HEK293 (cell line): ENCODE measurements around the gene FYTTD1.
A peak's percentile ranks its signal among the peaks of the same experiment; 100 is the strongest.

Source experiments
- CTCF ChIA-PET: fragments of 350-600 bp; formaldehyde crosslinking; extraction: SDS; loops from one replicate; lab custom pipeline; 2021; ENCODE audit warnings: antibody characterized with exemption; lab: Yijun Ruan, JAX
- POLR2A ChIA-PET: fragments of 300-600 bp; formaldehyde crosslinking; extraction: SDS; loops from one replicate; lab custom pipeline; 2020; ENCODE audit warnings: antibody characterized with exemption, inconsistent platforms; lab: Yijun Ruan, JAX
- H3K27ac ChIP-seq: fragments of 200-500 bp; sonication (Bioruptor generic); 2 replicates; pipeline ENCODE4 v1.5.1; 2014; ENCODE audit warnings: low read depth, low read length, control low read depth, inconsistent platforms; ENCODE audit errors: extremely low read depth
- H3K36me3 ChIP-seq, 2 experiments: fragments of 200-500 bp in 1 of 2; sonication (Bioruptor generic) in 1 of 2; 1 replicate in 1 of 2; 2 replicates in 1 of 2; pipeline ENCODE4 v1.5.1; 2014 to 2017; ENCODE audit warnings: inconsistent platforms in 2 of 2, low read length in 2 of 2; ENCODE audit not compliant: control insufficient read depth in 2 of 2, insufficient read depth in 1 of 2
- H3K4me1 ChIP-seq: fragments of 200-500 bp; sonication (Bioruptor generic); 2 replicates; pipeline ENCODE4 v1.5.1; 2014; ENCODE audit warnings: mild to moderate bottlenecking, low read length, inconsistent platforms; ENCODE audit not compliant: control insufficient read depth, insufficient read depth
- H3K4me3 ChIP-seq: 2 replicates; pipeline ENCODE4 v1.5.1; 2011; ENCODE audit warnings: low read depth, mild to moderate bottlenecking, control low read depth, low read length, moderate library complexity
- H3K9me3 ChIP-seq: fragments of 200-500 bp; sonication (Bioruptor generic); 2 replicates; pipeline ENCODE4 v1.5.1; 2014; ENCODE audit warnings: low read depth, low read length, inconsistent platforms; ENCODE audit not compliant: control insufficient read depth, insufficient read depth
- FEZF1 ChIP-seq: fragments of 450-650 bp; formaldehyde crosslinking; IDR thresholded peaks from 2 replicates; pipeline ENCODE4 v1.5.1; 2016; ENCODE audit warnings: missing biosample characterization, missing genetic modification characterization
- GLI2 ChIP-seq: fragments of 450-650 bp; formaldehyde crosslinking; IDR thresholded peaks from 2 replicates; pipeline ENCODE4; 2017; ENCODE audit warnings: missing biosample characterization, missing genetic modification characterization, low read depth, borderline replicate concordance
- OSR2 ChIP-seq: fragments of 450-650 bp; formaldehyde crosslinking; IDR thresholded peaks from 2 replicates; pipeline ENCODE4 v1.5.1; 2016; ENCODE audit warnings: missing biosample characterization, missing genetic modification characterization
- SALL2 ChIP-seq: fragments of 450-650 bp; formaldehyde crosslinking; IDR thresholded peaks from 2 replicates; pipeline ENCODE4 v1.5.0; 2017; ENCODE audit warnings: missing biosample characterization, mild to moderate bottlenecking, missing genetic modification characterization, borderline replicate concordance
- TCF7L2 ChIP-seq: IDR thresholded peaks from 2 replicates; pipeline ENCODE4 v1.6.1; 2011; ENCODE audit warnings: low read depth, mild to moderate bottlenecking, inconsistent platforms, low read length, moderate library complexity, borderline replicate concordance
- ZFP3 ChIP-seq: fragments of 450-650 bp; formaldehyde crosslinking; IDR thresholded peaks from 2 replicates; pipeline ENCODE4 v1.5.1; 2016; ENCODE audit warnings: low read depth, missing biosample characterization, missing genetic modification characterization
- ZNF146 ChIP-seq: fragments of 450-650 bp; formaldehyde crosslinking; IDR thresholded peaks from 2 replicates; pipeline ENCODE4 v1.5.1; 2016; ENCODE audit warnings: missing biosample characterization, missing genetic modification characterization
- ZNF184 ChIP-seq: fragments of 450-650 bp; IDR thresholded peaks from 2 replicates; pipeline ENCODE4 v1.5.1; 2018; ENCODE audit warnings: missing biosample characterization, mild to moderate bottlenecking, missing genetic modification characterization
- ZNF311 ChIP-seq: fragments of 450-650 bp; formaldehyde crosslinking; IDR thresholded peaks from 2 replicates; pipeline ENCODE4 v1.5.1; 2017; ENCODE audit warnings: missing biosample characterization, missing genetic modification characterization, borderline replicate concordance
- ZNF394 ChIP-seq: fragments of 450-650 bp; formaldehyde crosslinking; IDR thresholded peaks from 2 replicates; pipeline ENCODE4 v1.5.1; 2016; ENCODE audit warnings: missing biosample characterization, missing genetic modification characterization, mild to moderate bottlenecking, moderate library complexity, borderline replicate concordance
- ZNF530 ChIP-seq: fragments of 450-650 bp; formaldehyde crosslinking; IDR thresholded peaks from 2 replicates; pipeline ENCODE4 v1.5.1; 2016; ENCODE audit warnings: low read depth, missing biosample characterization, missing genetic modification characterization
- ZNF624 ChIP-seq: fragments of 450-650 bp; formaldehyde crosslinking; IDR thresholded peaks from 2 replicates; pipeline ENCODE4 v1.5.1; 2017; ENCODE audit warnings: missing biosample characterization, missing genetic modification characterization
- ZNF658 ChIP-seq: fragments of 450-650 bp; formaldehyde crosslinking; IDR thresholded peaks from 2 replicates; pipeline ENCODE4; 2016; ENCODE audit warnings: missing biosample characterization, missing genetic modification characterization
- ZNF670 ChIP-seq: fragments of 450-650 bp; formaldehyde crosslinking; IDR thresholded peaks from 2 replicates; pipeline ENCODE4 v1.5.1; 2016; ENCODE audit warnings: missing biosample characterization, missing genetic modification characterization, low read depth
- ZNF776 ChIP-seq: fragments of 450-650 bp; formaldehyde crosslinking; IDR thresholded peaks from 2 replicates; pipeline ENCODE4 v1.5.0; 2017; ENCODE audit warnings: missing biosample characterization, missing genetic modification characterization, borderline replicate concordance
- TF ChIP-seq, protein P1 (sequence below): fragments of 450-650 bp; formaldehyde crosslinking; IDR thresholded peaks from 2 replicates; pipeline ENCODE4; 2016; ENCODE audit warnings: missing biosample characterization, missing genetic modification characterization
- TF ChIP-seq, protein P2 (sequence below): fragments of 450-650 bp; formaldehyde crosslinking; IDR thresholded peaks from 2 replicates; pipeline ENCODE4 v1.5.1; 2016; ENCODE audit warnings: missing biosample characterization, missing genetic modification characterization
- TF ChIP-seq, protein P3 (sequence below): fragments of 450-650 bp; formaldehyde crosslinking; IDR thresholded peaks from 2 replicates; pipeline ENCODE4 v1.5.1; 2016; ENCODE audit warnings: missing biosample characterization, missing genetic modification characterization
- TF ChIP-seq, protein P4 (sequence below): fragments of 450-650 bp; formaldehyde crosslinking; IDR thresholded peaks from 2 replicates; pipeline ENCODE4 v1.5.1; 2016; ENCODE audit warnings: missing biosample characterization, missing genetic modification characterization, borderline replicate concordance

The FYTTD1 gene

DNA sequence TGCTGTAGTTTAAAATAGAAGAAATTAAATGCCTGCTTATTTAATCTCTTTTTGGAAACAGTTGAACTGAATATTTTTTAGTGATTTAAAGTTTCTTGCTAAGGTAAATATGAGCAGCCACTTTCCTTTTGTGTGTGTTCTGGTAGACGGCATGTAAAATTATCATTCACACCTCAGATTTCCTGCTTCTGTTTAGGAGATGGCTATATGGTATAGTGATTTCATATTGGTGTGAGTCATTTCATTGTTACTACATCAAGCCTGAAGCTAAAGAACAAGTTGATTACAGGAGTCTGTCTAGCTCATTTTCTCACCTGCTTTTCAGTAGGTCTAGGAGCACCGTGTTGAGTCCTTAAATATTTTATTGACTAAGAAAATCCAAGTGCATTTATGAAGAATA, 43.6 kb downstream of the FYTTD1 start (continued):
- TF ChIP-seq ZNF184 (tag by site-specific recombination) = no peak
- TF ChIP-seq TCF7L2 = no peak
- TF ChIP-seq OSR2 (tag by site-specific recombination) = peak; percentile 84
- TF ChIP-seq ZNF530 (tag by site-specific recombination) = no peak
- TF ChIP-seq, all 188 proteins: peak for 6

DNA sequence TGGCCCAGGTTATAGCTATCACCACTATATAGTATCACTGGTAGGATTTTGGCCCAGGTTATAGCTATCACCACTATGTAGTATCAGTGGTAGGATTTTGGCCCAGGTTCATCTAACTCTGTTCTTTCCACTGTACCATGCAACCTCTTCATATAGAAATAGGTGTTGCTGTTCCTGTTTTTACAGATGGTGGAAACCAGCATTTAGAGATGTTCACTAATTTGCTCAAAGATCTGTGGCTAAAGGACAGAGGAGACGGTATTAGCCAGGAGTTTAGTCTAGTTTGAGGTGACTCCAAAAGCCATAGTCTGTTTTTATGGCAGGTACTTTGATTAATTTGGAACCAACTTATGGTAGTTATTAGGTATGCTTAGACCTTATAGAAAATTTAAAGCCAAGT, 44.4 kb downstream of the FYTTD1 start:
- CTCF ChIA-PET = no interaction called here
- TF ChIP-seq ZNF658 (tag by site-specific recombination) (no peak), ZNF394 (tag by site-specific recombination) (no peak), GLI2 (tag by site-specific recombination) (no peak), ZNF776 (tag by site-specific recombination) (no peak), ZNF311 (tag by site-specific recombination) (no peak), ZNF624 (no peak), ZFP3 (tag by site-specific recombination) (no peak)
- TF ChIP-seq, protein P1, sequence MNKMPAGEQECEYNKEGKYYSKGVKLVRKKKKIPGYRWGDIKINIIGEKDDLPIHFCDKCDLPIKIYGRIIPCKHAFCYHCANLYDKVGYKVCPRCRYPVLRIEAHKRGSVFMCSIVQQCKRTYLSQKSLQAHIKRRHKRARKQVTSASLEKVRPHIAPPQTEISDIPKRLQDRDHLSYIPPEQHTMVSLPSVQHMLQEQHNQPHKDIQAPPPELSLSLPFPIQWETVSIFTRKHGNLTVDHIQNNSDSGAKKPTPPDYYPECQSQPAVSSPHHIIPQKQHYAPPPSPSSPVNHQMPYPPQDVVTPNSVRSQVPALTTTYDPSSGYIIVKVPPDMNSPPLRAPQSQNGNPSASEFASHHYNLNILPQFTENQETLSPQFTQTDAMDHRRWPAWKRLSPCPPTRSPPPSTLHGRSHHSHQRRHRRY (tag by site-specific recombination) = no peak
- TF ChIP-seq, protein P2, sequence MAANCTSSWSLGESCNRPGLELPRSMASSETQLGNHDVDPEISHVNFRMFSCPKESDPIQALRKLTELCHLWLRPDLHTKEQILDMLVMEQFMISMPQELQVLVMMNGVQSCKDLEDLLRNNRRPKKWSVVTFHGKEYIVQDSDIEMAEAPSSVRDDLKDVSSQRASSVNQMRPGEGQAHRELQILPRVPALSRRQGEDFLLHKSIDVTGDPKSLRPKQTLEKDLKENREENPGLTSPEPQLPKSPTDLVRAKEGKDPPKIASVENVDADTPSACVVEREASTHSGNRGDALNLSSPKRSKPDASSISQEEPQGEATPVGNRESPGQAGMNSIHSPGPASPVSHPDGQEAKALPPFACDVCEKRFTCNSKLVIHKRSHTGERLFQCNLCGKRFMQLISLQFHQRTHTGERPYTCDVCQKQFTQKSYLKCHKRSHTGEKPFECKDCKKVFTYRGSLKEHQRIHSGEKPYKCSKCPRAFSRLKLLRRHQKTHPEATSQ (tag by site-specific recombination) = no peak
- TF ChIP-seq, protein P3, sequence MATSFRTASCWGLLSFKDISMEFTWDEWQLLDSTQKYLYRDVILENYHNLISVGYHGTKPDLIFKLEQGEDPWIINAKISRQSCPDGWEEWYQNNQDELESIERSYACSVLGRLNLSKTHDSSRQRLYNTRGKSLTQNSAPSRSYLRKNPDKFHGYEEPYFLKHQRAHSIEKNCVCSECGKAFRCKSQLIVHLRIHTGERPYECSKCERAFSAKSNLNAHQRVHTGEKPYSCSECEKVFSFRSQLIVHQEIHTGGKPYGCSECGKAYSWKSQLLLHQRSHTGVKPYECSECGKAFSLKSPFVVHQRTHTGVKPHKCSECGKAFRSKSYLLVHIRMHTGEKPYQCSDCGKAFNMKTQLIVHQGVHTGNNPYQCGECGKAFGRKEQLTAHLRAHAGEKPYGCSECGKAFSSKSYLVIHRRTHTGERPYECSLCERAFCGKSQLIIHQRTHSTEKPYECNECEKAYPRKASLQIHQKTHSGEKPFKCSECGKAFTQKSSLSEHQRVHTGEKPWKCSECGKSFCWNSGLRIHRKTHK (tag by site-specific recombination) = no peak

DNA sequence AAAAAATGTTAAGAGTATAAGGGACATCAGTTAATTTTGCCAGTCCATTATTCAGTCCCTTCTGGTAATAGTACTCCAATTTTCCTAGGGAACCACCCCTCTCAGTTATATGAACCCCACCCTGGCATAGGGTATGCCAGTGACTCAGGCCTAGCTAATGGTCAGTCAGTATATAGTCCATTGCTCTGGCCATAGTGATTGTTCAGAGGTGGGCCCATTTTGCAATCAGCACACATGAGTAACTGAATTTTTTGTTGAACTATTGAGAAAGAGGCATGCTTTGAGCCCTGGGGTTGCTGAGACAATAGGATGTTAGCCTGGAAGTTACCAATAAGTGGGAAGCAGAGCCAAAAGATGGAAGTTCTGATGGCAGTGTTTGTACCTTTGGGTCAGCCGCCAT, 45.5 kb downstream of the FYTTD1 start:
- ChIA-PET CTCF (interaction anchor here (0.6 kb wide), 1 partner anchor 47 kb away, joined by 3 read pairs; no protein-coding TSS in a partner anchor), POLR2A (no interaction called here)
- H3K9me3 ChIP-seq = no peaks in the 10 kb centered on the region
- TF ChIP-seq ZNF670 (no peak), ZNF146 (tag by site-specific recombination) (no peak), FEZF1 (tag by site-specific recombination) (no peak), SALL2 (no peak)
- TF ChIP-seq, protein P3 (tag by site-specific recombination) = no peak
- TF ChIP-seq, protein P4, sequence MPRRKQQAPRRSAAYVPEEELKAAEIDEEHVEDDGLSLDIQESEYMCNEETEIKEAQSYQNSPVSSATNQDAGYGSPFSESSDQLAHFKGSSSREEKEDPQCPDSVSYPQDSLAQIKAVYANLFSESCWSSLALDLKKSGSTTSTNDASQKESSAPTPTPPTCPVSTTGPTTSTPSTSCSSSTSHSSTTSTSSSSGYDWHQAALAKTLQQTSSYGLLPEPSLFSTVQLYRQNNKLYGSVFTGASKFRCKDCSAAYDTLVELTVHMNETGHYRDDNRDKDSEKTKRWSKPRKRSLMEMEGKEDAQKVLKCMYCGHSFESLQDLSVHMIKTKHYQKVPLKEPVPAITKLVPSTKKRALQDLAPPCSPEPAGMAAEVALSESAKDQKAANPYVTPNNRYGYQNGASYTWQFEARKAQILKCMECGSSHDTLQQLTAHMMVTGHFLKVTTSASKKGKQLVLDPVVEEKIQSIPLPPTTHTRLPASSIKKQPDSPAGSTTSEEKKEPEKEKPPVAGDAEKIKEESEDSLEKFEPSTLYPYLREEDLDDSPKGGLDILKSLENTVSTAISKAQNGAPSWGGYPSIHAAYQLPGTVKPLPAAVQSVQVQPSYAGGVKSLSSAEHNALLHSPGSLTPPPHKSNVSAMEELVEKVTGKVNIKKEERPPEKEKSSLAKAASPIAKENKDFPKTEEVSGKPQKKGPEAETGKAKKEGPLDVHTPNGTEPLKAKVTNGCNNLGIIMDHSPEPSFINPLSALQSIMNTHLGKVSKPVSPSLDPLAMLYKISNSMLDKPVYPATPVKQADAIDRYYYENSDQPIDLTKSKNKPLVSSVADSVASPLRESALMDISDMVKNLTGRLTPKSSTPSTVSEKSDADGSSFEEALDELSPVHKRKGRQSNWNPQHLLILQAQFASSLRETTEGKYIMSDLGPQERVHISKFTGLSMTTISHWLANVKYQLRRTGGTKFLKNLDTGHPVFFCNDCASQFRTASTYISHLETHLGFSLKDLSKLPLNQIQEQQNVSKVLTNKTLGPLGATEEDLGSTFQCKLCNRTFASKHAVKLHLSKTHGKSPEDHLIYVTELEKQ = no peak
- H3K4me3 ChIP-seq = no peak overlapping the region
- H3K4me1 ChIP-seq = no peaks in the 10 kb centered on the region; the same call in 1 of the 2 replicates
- H3K36me3 ChIP-seq = no peaks in the 10 kb centered on the region
- H3K27ac ChIP-seq = no peak overlapping the region

More for the DNA sequence above, 44.4 kb downstream of the FYTTD1 start:
- Histone ChIP-seq H3K27ac (no peak overlapping the region), H3K36me3 (no peaks in the 10 kb centered on the region), H3K4me3 (no peak overlapping the region), H3K9me3 (no peaks in the 10 kb centered on the region), H3K4me1 (no peaks in the 10 kb centered on the region; the same call in 1 of the 2 replicates)
- POLR2A ChIA-PET = no interaction called here
